HEK293 (cell line): Measurements from ENCODE around the gene AGAP1.

ENCODE experiments used
- CTCF ChIA-PET: fragments of 350-600 bp; formaldehyde crosslinking; extraction: SDS; loops from one replicate; lab custom pipeline; 2021; ENCODE audit warnings: antibody characterized with exemption; lab: Yijun Ruan, JAX
- POLR2A ChIA-PET: fragments of 300-600 bp; formaldehyde crosslinking; extraction: SDS; loops from one replicate; lab custom pipeline; 2020; ENCODE audit warnings: antibody characterized with exemption, inconsistent platforms; lab: Yijun Ruan, JAX
- H3K27ac ChIP-seq: fragments of 200-500 bp; sonication (Bioruptor generic); 2 replicates; pipeline ENCODE4 v1.5.1; 2014; ENCODE audit warnings: low read depth, low read length, control low read depth, inconsistent platforms; ENCODE audit errors: extremely low read depth
- H3K36me3 ChIP-seq, 2 experiments: fragments of 200-500 bp in 1 of 2; sonication (Bioruptor generic) in 1 of 2; 1 replicate in 1 of 2; 2 replicates in 1 of 2; pipeline ENCODE4 v1.5.1; 2014 to 2017; ENCODE audit warnings: inconsistent platforms in 2 of 2, low read length in 2 of 2; ENCODE audit not compliant: control insufficient read depth in 2 of 2, insufficient read depth in 1 of 2
- H3K4me1 ChIP-seq: fragments of 200-500 bp; sonication (Bioruptor generic); 2 replicates; pipeline ENCODE4 v1.5.1; 2014; ENCODE audit warnings: mild to moderate bottlenecking, low read length, inconsistent platforms; ENCODE audit not compliant: control insufficient read depth, insufficient read depth
- H3K4me3 ChIP-seq: 2 replicates; pipeline ENCODE4 v1.5.1; 2011; ENCODE audit warnings: low read depth, mild to moderate bottlenecking, control low read depth, low read length, moderate library complexity
- H3K9me3 ChIP-seq: fragments of 200-500 bp; sonication (Bioruptor generic); 2 replicates; pipeline ENCODE4 v1.5.1; 2014; ENCODE audit warnings: low read depth, low read length, inconsistent platforms; ENCODE audit not compliant: control insufficient read depth, insufficient read depth
- FEZF1 ChIP-seq: fragments of 450-650 bp; formaldehyde crosslinking; IDR thresholded peaks from 2 replicates; pipeline ENCODE4 v1.5.1; 2016; ENCODE audit warnings: missing biosample characterization, missing genetic modification characterization
- HOXA7 ChIP-seq: sonication (generic); formaldehyde crosslinking; IDR thresholded peaks from 2 replicates; pipeline ENCODE4 v1.8.1; 2022; ENCODE audit warnings: missing genetic modification reagents, borderline replicate concordance
- HOXC10 ChIP-seq: sonication (generic); formaldehyde crosslinking; IDR thresholded peaks from 2 replicates; pipeline ENCODE4 v1.8.1; 2023; ENCODE audit warnings: mild to moderate bottlenecking, missing genetic modification reagents
- SALL2 ChIP-seq: fragments of 450-650 bp; formaldehyde crosslinking; IDR thresholded peaks from 2 replicates; pipeline ENCODE4 v1.5.0; 2017; ENCODE audit warnings: missing biosample characterization, mild to moderate bottlenecking, missing genetic modification characterization, borderline replicate concordance
- SETDB1 ChIP-seq: IDR thresholded peaks from one replicate; pipeline ENCODE4 v1.6.1; 2017; ENCODE audit warnings: mild to moderate bottlenecking, low read length, moderate library complexity, mixed read lengths; ENCODE audit not compliant: insufficient read length
- ZNF121 ChIP-seq: fragments of 450-650 bp; formaldehyde crosslinking; IDR thresholded peaks from 2 replicates; pipeline ENCODE4 v1.5.1; 2016; ENCODE audit warnings: missing biosample characterization, missing genetic modification characterization
- ZNF148 ChIP-seq: fragments of 450-650 bp; formaldehyde crosslinking; IDR thresholded peaks from 2 replicates; pipeline ENCODE4 v1.5.0; 2017; ENCODE audit warnings: missing biosample characterization, missing genetic modification characterization, borderline replicate concordance
- ZNF157 ChIP-seq: fragments of 450-650 bp; formaldehyde crosslinking; IDR thresholded peaks from 2 replicates; pipeline ENCODE4 v1.5.1; 2016; ENCODE audit warnings: missing biosample characterization, missing genetic modification characterization
- ZNF211 ChIP-seq: fragments of 450-650 bp; formaldehyde crosslinking; IDR thresholded peaks from 2 replicates; pipeline ENCODE4 v1.5.1; 2016; ENCODE audit warnings: low read depth, missing biosample characterization, missing genetic modification characterization
- ZNF394 ChIP-seq: fragments of 450-650 bp; formaldehyde crosslinking; IDR thresholded peaks from 2 replicates; pipeline ENCODE4 v1.5.1; 2016; ENCODE audit warnings: missing biosample characterization, missing genetic modification characterization, mild to moderate bottlenecking, moderate library complexity, borderline replicate concordance
- ZNF416 ChIP-seq: fragments of 450-650 bp; formaldehyde crosslinking; IDR thresholded peaks from 2 replicates; pipeline ENCODE4 v1.5.1; 2016; ENCODE audit warnings: missing biosample characterization, missing genetic modification characterization
- ZNF473 ChIP-seq: fragments of 450-650 bp; formaldehyde crosslinking; IDR thresholded peaks from 2 replicates; pipeline ENCODE4 v1.5.1; 2017; ENCODE audit warnings: missing biosample characterization, missing genetic modification characterization
- ZNF518A ChIP-seq: fragments of 450-650 bp; formaldehyde crosslinking; conservative IDR thresholded peaks from 2 replicates; pipeline ENCODE4 v1.5.1; 2016; ENCODE audit warnings: low read depth, missing biosample characterization, missing genetic modification characterization
- ZNF837 ChIP-seq: fragments of 450-650 bp; formaldehyde crosslinking; IDR thresholded peaks from 2 replicates; pipeline ENCODE4 v1.5.1; 2016; ENCODE audit warnings: missing biosample characterization, missing genetic modification characterization
- ZSCAN23 ChIP-seq: fragments of 450-650 bp; formaldehyde crosslinking; IDR thresholded peaks from 2 replicates; pipeline ENCODE4 v1.5.1; 2016; ENCODE audit warnings: missing biosample characterization, missing genetic modification characterization
- TF ChIP-seq, protein P1 (sequence below): IDR thresholded peaks from 2 replicates; pipeline ENCODE4 v1.6.1; 2011; ENCODE audit warnings: mild to moderate bottlenecking, low read depth, low read length, borderline replicate concordance
- TF ChIP-seq, protein P2 (sequence below): fragments of 450-650 bp; formaldehyde crosslinking; IDR thresholded peaks from 2 replicates; pipeline ENCODE4 v1.5.1; 2016; ENCODE audit warnings: missing biosample characterization, missing genetic modification characterization

The AGAP1 gene

DNA sequence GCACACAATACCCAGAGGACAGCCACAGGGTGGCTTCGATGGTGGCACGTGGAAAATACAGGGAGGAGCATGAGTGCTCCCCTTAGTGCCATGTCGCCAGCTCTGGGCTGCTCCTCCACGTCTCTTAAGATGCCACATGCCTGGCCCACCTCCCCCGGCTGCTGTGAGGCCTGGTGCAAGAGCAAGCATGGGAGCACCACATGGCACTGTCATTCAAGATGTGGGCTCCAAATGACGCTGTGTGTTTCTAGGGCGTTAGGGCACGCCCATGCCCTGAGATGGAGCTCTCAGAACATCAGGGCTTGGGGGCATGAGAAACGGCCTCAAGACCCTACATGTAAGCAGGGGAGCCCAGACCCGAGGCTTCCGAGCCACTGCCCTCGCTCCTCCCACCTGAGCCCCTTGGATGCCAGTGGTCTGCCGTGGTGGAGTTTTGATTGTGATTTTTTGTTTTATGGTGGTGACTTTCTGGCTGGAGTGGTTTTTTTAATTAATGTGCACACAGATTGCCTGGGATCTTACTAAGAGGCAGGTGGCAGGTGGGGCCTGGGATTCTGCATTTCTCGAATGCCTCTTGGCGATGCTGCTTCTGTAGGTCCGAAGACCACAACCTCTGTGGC, 435.0 kb downstream of the AGAP1 start:
- Histone ChIP-seq H3K27ac (no peak overlapping the region), H3K9me3 (no peaks in the 10 kb centered on the region), H3K36me3 (peaks cover 0 to 16% of the 10 kb centered on the region in 2 experiments; a peak in 1 of 3 replicates), H3K4me1 (no peaks in the 10 kb centered on the region), H3K4me3 (no peak overlapping the region)
- POLR2A ChIA-PET, result no interaction called here
- CTCF ChIA-PET, result no interaction called here
- TF ChIP-seq SETDB1 (no peak), ZNF121 (no peak), ZNF157 (tag by site-specific recombination) (no peak), ZNF473 (no peak), ZNF211 (tag by site-specific recombination) (no peak), ZNF394 (tag by site-specific recombination) (no peak)
- TF ChIP-seq, protein P1, sequence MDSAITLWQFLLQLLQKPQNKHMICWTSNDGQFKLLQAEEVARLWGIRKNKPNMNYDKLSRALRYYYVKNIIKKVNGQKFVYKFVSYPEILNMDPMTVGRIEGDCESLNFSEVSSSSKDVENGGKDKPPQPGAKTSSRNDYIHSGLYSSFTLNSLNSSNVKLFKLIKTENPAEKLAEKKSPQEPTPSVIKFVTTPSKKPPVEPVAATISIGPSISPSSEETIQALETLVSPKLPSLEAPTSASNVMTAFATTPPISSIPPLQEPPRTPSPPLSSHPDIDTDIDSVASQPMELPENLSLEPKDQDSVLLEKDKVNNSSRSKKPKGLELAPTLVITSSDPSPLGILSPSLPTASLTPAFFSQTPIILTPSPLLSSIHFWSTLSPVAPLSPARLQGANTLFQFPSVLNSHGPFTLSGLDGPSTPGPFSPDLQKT, result no peak
- TF ChIP-seq, protein P2, sequence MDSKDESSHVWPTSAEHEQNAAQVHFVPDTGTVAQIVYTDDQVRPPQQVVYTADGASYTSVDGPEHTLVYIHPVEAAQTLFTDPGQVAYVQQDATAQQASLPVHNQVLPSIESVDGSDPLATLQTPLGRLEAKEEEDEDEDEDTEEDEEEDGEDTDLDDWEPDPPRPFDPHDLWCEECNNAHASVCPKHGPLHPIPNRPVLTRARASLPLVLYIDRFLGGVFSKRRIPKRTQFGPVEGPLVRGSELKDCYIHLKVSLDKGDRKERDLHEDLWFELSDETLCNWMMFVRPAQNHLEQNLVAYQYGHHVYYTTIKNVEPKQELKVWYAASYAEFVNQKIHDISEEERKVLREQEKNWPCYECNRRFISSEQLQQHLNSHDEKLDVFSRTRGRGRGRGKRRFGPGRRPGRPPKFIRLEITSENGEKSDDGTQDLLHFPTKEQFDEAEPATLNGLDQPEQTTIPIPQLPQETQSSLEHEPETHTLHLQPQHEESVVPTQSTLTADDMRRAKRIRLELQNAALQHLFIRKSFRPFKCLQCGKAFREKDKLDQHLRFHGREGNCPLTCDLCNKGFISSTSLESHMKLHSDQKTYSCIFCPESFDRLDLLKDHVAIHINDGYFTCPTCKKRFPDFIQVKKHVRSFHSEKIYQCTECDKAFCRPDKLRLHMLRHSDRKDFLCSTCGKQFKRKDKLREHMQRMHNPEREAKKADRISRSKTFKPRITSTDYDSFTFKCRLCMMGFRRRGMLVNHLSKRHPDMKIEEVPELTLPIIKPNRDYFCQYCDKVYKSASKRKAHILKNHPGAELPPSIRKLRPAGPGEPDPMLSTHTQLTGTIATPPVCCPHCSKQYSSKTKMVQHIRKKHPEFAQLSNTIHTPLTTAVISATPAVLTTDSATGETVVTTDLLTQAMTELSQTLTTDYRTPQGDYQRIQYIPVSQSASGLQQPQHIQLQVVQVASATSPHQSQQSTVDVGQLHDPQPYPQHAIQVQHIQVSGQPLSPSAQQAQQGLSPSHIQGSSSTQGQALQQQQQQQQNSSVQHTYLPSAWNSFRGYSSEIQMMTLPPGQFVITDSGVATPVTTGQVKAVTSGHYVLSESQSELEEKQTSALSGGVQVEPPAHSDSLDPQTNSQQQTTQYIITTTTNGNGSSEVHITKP, result no peak

DNA sequence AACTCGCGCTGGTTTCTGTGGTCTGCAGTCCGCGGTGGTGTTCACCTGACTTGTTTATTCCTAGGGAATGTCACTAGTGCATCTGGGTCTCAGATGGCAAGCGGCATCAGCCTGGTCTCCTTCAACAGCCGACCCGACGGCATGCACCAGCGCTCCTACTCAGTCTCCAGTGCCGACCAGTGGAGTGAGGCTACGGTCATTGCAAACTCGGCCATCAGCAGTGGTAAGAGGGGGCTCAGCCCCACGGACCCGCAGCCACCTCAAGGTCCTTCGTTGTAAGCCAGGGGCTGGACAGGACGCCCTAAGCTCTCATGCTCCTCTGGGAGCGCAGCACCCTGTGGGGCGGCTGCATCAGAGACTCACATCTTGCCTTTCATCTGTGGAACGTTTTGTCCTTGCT, 436.9 kb downstream of the AGAP1 start:
- TF ChIP-seq ZSCAN23 (no peak), FEZF1 (tag by site-specific recombination) (no peak), ZNF148 (no peak)
- Histone ChIP-seq H3K27ac (no peak overlapping the region), H3K4me3 (no peak overlapping the region), H3K4me1 (no peaks in the 10 kb centered on the region), H3K9me3 (no peaks in the 10 kb centered on the region), H3K36me3 (peaks cover 0 to 17% of the 10 kb centered on the region in 2 experiments; a peak in 1 of 3 replicates)
- ChIA-PET POLR2A (no interaction called here), CTCF (no interaction called here)

DNA sequence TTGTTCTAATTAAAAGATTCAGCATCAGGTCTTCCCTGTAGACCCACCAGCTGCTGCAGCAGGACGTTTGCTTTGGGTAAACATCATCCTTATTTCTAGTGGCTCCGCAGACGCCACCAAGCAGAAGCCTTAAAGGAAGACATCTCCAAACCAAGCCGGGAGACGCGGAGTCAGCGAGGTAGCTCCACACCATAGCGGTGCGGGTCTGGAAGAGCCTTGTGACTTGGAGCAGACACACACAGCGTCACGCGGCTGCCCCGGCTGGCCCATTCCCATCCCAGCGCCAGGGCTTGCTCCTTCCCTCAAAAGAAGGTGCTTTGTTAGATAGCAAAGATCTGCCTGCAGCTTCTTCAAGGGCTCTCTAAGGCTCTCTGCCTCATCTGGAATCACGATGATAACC, 437.8 kb downstream of the AGAP1 start:
- Histone ChIP-seq H3K9me3 (no peaks in the 10 kb centered on the region), H3K4me1 (no peaks in the 10 kb centered on the region), H3K27ac (no peak overlapping the region), H3K36me3 (peaks cover 0 to 22% of the 10 kb centered on the region in 2 experiments; a peak in 1 of 3 replicates), H3K4me3 (no peak overlapping the region)
- ChIA-PET POLR2A (no interaction called here), CTCF (interaction anchor here (1.1 kb wide), 1 partner anchor 152 kb away, joined by 3 read pairs; no protein-coding TSS in a partner anchor)
- TF ChIP-seq HOXC10, result no peak
- no peak for TF ChIP-seq SALL2 (tag by site-specific recombination)
- TF ChIP-seq ZNF837 (tag by site-specific recombination), result no peak
- TF ChIP-seq ZNF416 (tag by site-specific recombination), result no peak
- no peak for TF ChIP-seq ZNF518A (tag by site-specific recombination)
- no peak for TF ChIP-seq HOXA7 (CRISPR knock-in tag)
- TF ChIP-seq FEZF1 (tag by site-specific recombination), result no peak
